T-helper 2 cell treated with Interferon-gamma antibody and Interleukin-4, amounts not matched to agents 100 ng/mL and 5 ng/mL, for 36 hours (primary cell): Measurements from ENCODE around the gene RUNX1. TPM values are rescaled to one million over a fixed set of nuclear protein-coding genes. Genes with fewer than 3 reads are reported as not detected.

ENCODE experiments used
- intact Hi-C: fragments of 100-400 bp; cut with micrococcal nuclease; formaldehyde crosslinking; loops from one replicate; pipeline ENCODE4 v1.15.1; 2023
- total RNA-seq: library from RNA; stranded (reverse); gene quantifications from 2 replicates; pipeline ENCODE4 v1.2.3, GENCODE V29; 2022

The RUNX1 gene
- total RNA-seq, 1 donor from 2014 or later, result 84.3 TPM

DNA sequence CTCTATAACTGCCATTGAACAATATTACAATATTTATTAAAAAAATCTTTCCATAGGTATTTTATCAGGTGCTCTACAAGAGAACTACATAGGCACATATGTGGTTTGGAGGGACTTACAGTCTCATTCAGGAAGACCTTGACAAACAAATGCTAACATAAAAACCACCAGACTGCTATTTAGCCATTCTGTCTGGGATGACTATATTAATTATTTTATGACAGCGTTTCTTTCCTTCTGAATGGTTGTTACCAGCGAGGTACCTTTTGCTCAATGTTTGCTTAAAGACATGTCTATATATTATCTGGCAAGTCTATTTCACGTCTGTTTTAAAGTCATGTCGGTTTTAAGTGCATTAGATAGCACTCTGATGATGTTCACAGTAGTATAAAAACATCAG is 69.7 kb downstream of the RUNX1 start:
- intact Hi-C loops, result no loop called here

DNA sequence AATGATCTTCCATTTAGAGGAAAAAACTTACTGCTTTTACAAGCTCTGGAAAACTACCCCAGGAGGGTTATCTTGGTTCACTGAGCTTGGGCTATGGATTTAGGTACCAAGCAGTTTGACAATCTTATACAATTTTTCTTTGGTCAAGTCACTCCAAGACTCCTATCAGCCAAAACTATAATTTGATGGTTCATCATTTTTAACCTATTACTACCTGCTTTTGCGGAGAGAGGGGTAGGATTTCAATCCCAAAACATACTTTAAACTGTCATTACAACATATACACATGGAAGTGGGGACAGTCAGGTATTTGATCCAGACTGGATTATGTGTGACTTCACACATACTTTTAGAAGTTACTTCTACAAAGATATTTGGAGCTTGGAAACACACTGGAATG is 71.8 kb downstream of the RUNX1 start:
- intact Hi-C loops, result no loop called here

GRCh38 chr21:34974162-34974981 is 74.7 kb downstream of the RUNX1 start:
- intact Hi-C loops, result loop anchor here (1.0 to 5.0 kb wide), 4 partner anchors 9 to 74 kb away; partner anchors contain the start of gene RUNX1

DNA sequence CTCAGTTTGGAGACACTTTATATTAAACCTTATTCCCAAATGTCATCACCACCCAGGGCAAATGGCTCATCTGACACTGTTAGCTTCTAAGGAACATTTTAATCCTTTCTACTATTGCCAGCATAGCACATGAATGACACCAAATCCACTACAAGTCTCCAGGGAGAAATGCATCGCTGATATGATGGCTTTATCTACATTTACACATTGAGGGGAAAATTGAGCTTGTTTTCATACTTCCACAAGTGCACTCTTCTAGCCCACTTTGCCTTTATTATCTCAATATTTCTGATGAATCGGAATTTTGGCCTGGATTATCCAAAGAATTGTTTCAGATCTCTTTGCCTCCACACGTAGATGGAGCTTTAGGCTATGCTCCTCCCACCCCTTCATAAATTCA is 75.4 kb downstream of the RUNX1 start:
- intact Hi-C loops, result loop anchor here (1.0 to 5.0 kb wide), 4 partner anchors 10 to 75 kb away; partner anchors contain the start of gene RUNX1

DNA sequence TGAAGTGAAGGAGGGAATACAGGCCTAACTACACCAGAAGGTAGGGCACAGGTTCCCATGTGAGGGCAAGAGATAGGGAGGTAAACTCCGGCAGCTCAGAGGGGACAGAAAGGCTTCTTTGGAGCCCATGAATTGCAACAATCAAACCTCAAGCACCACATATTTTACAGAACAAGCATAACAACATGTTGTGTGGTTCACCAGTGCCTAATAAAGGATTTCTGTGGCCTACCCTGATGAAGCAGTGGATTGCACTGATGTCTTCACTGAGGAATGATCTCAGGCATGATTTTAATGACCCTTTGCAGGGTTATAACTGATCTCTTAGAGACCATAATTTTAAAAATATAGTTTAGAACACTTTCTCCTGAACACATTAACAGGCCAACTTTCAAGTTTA is 77.4 kb downstream of the RUNX1 start:
- intact Hi-C loops, result loop anchor here (5.0 kb wide), 1 partner anchor 34 kb away; no protein-coding TSS in a partner anchor

GRCh38 chr21:34970566-34970965 is 78.5 kb downstream of the RUNX1 start:
- intact Hi-C loops, result loop anchor here (5.0 kb wide), 1 partner anchor 33 kb away; no protein-coding TSS in a partner anchor

- intact Hi-C loops, result loop anchor here (5.0 kb wide), 1 partner anchor 33 kb away; no protein-coding TSS in a partner anchor
Measured at GRCh38 chr21:34970167-34970500, 79.0 kb downstream of the RUNX1 start.

- intact Hi-C loops, result loop anchor here (5.0 kb wide), 1 partner anchor 32 kb away; no protein-coding TSS in a partner anchor
Measured at GRCh38 chr21:34969423-34970166, 79.5 kb downstream of the RUNX1 start.

GRCh38 chr21:34968414-34969333 is 80.4 kb downstream of the RUNX1 start:
- intact Hi-C loops, result no loop called here

GRCh38 chr21:34967509-34968289 is 81.4 kb downstream of the RUNX1 start:
- intact Hi-C loops, result loop anchor here (1.0 kb wide), 1 partner anchor 16 kb away; no protein-coding TSS in a partner anchor

- intact Hi-C loops, result loop anchor here (1.0 kb wide), 1 partner anchor 16 kb away; no protein-coding TSS in a partner anchor
Measured at GRCh38 chr21:34966881-34967280, 82.2 kb downstream of the RUNX1 start.

DNA sequence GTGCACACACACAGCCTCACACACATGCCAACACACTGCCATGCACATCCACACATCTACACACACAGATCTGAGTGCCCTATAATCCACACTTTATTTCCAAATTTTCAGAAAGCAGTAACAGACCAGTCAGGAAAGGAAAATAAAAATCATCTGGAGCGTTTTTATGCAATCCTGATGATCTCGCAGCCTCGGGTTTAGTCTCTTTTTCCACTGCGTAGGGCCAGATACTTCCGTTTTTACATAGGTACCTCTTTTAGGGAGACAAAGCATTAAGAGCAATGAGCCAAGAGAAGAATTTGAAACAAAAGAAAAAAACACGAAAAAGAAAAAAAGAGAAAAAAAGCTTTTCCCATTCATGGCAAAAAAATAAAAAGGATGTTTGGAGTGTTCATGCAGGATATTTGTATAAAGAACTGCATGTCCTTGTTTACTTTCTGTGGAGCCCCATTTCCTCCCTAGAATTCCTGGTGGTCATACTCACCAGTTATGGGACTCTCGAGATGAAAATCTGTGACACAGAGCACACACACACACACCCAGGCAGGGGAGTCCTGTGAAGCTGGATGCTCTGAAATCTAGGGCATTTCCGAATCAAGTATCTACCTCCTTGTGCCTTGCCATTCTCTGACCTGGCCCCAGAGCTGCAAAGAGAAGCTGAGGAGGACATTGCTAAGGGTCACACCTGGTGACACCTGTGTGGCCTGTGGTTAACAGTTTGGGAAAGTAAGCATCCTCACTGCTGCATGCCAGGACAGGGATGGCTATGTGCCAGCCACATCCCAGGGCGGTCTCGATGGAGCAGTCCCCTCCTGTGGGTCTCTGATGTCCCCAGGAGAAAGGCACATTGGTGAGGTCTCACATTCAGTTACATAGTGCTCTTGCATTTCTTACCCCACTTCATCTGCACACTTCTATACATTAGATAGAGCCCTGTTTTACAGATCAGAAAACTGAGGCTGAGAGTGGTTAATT is 83.6 kb downstream of the RUNX1 start:
- intact Hi-C loops, result no loop called here

GRCh38 chr21:34962586-34963222 is 86.4 kb downstream of the RUNX1 start:
- intact Hi-C loops, result no loop called here

GRCh38 chr21:34962136-34962535 is 87.0 kb downstream of the RUNX1 start:
- intact Hi-C loops, result no loop called here

DNA sequence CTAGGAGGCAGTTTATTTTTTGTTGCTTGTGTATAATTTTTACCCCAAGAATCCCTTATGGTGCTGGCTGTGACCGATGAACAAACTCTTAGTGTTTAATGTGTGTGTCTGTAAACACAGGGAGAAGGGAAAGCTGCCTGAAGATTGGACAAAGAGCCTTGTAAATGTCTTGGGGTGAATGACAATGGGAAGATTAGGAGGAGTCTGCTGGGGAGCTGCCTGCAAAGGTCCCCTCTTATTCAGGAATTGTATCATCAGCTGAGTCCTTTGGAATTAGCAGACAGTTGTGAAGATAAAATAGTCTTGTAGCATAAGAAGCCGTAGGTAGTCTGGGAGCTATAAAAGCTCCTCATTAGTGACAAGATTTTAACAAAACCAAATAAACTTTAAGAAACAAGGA is 88.4 kb downstream of the RUNX1 start:
- intact Hi-C loops, result no loop called here

DNA sequence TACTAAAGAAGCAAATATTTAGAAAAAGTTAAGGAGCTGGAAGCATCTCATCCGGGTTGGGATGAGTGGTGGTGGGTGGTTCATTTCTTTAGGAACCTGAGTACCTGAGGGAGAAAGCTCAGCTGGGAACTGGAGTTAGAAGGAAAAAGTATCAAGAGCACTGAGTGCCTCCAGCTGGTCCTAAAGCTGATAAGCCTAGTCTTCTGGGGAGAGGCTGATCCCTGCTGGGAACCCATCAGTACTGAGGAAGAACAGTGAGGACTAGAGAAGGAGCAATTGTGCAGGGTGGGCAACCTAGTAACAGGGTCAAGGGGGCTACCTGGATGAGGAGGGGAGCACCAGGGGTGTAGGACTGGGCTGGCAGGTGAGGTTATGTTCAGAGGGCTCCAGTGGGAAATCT is 89.5 kb downstream of the RUNX1 start:
- intact Hi-C loops, result no loop called here

DNA sequence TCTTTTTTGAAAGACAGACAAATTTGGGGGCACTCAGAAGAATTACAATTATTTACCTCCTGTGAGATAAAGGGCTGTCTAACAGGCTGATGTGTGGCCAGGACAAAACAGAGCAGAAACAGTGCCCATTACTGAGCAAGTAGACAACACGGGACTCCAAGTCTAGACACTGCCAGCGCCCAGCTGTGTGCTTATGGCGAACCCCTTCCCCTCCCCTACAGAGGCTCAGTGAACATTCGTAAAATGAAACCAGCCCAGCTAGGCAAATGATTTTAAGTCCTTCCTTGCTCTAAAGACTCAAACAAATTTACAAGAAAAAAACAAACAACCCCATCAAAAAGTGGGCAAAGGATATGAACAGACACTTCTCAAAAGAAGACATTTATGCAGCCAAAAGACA is 91.1 kb downstream of the RUNX1 start:
- intact Hi-C loops, result no loop called here
